Hepatocyte (in vitro differentiated cells): ENCODE measurements around the gene KBTBD8.

Experiments used
- CTCF ChIP-seq: fragments of 200-600 bp; sonication (generic); IDR thresholded peaks from 2 replicates; pipeline ENCODE4 v1.5.1; 2016; ENCODE audit warnings: antibody characterized with exemption, mild to moderate bottlenecking; ENCODE audit not compliant: poor library complexity
- EZH2 ChIP-seq: fragments of 200-600 bp; sonication (generic); IDR thresholded peaks from 2 replicates; pipeline ENCODE4 v1.6.1; 2016; ENCODE audit warnings: antibody characterized with exemption, mild to moderate bottlenecking, borderline replicate concordance
- EZH2phosphoT487 ChIP-seq: fragments of 200-600 bp; sonication (generic); IDR thresholded peaks from one replicate; pipeline ENCODE4 v1.6.1; 2018; ENCODE audit warnings: antibody characterized with exemption, mild to moderate bottlenecking, low read depth, moderate library complexity; ENCODE audit not compliant: unreplicated experiment, severe bottlenecking

GRCh38 chr3:67008388-67008787 lies 10.3 kb downstream of the KBTBD8 start:
- TF ChIP-seq CTCF, result no peak
- no peak for TF ChIP-seq EZH2
- no peak for TF ChIP-seq EZH2phosphoT487
